ENCODE data around the gene NPAS3.

The NPAS3 gene

GRCh38 chr14:33776871-33777270 lies 838.2 kb downstream of the NPAS3 start:
- no peak for DNase-seq (ENCODE audit: low spot score)

GRCh38 chr14:33777681-33778080 lies 839.0 kb downstream of the NPAS3 start:
- DNase-seq (ENCODE audit: low spot score): no peak

- no peak for DNase-seq (ENCODE audit: low spot score)
Observed at GRCh38 chr14:33780035-33780434, 841.4 kb downstream of the NPAS3 start.

GRCh38 chr14:33781236-33781635 lies 842.6 kb downstream of the NPAS3 start:
- no peak for DNase-seq (ENCODE audit: low spot score)

GRCh38 chr14:33782923-33783322 lies 844.2 kb downstream of the NPAS3 start:
- no peak for DNase-seq (ENCODE audit: low spot score)

GRCh38 chr14:33786091-33786825 lies 847.6 kb downstream of the NPAS3 start:
- peak; percentile 37 for DNase-seq (ENCODE audit: low spot score)

- DNase-seq (ENCODE audit: low spot score): no peak
Observed at GRCh38 chr14:33788161-33788560, 849.5 kb downstream of the NPAS3 start.

- DNase-seq (ENCODE audit: low spot score): no peak
Observed at GRCh38 chr14:33790996-33791395, 852.3 kb downstream of the NPAS3 start.

- no peak for DNase-seq (ENCODE audit: low spot score)
Observed at GRCh38 chr14:33792009-33792719, 853.5 kb downstream of the NPAS3 start.

- peak; percentile 72 for DNase-seq (ENCODE audit: low spot score)
Observed at GRCh38 chr14:33792720-33793368, 854.2 kb downstream of the NPAS3 start.

- no peak for DNase-seq (ENCODE audit: low spot score)
Observed at GRCh38 chr14:33793398-33794110, 854.9 kb downstream of the NPAS3 start.

- DNase-seq (ENCODE audit: low spot score): no peak
Observed at GRCh38 chr14:33794791-33795305, 856.2 kb downstream of the NPAS3 start.

GRCh38 chr14:33796356-33796755 lies 857.7 kb downstream of the NPAS3 start:
- DNase-seq (ENCODE audit: low spot score): no peak

GRCh38 chr14:33799705-33800570 lies 861.3 kb downstream of the NPAS3 start:
- peak; percentile 18 for DNase-seq (ENCODE audit: low spot score)

- no peak for DNase-seq (ENCODE audit: low spot score)
Observed at GRCh38 chr14:33800735-33801163, 862.1 kb downstream of the NPAS3 start.

- no peak for DNase-seq (ENCODE audit: low spot score)
Observed at GRCh38 chr14:33802737-33803136, 864.1 kb downstream of the NPAS3 start.

- DNase-seq (ENCODE audit: low spot score): no peak
Observed at GRCh38 chr14:33805593-33805992, 866.9 kb downstream of the NPAS3 start.

GRCh38 chr14:33806905-33807304 lies 868.2 kb downstream of the NPAS3 start:
- no peak for DNase-seq (ENCODE audit: low spot score)

- no peak for DNase-seq (ENCODE audit: low spot score)
Observed at GRCh38 chr14:33808187-33808586, 869.5 kb downstream of the NPAS3 start.

GRCh38 chr14:33809396-33809981 lies 870.8 kb downstream of the NPAS3 start:
- no peak for DNase-seq (ENCODE audit: low spot score)

All from SK-N-DZ (cell line).